Bronchial epithelial cell (primary cell): ENCODE results near the gene METTL25. TPM values are rescaled to one million over a fixed set of nuclear protein-coding genes. Genes with fewer than 3 reads are reported as not detected.

ENCODE experiments used
- DNase-seq: peaks from one replicate; pipeline ENCODE4 v3.0.0-alpha.2; 2010; ENCODE audit warnings: low read depth
- FAIRE-seq: peaks from 2 replicates; lab custom pipeline; 2011; peaks lifted over from hg19 to GRCh38; lab: Jason Lieb, UNC
- H3K27me3 ChIP-seq: 2 replicates; pipeline ENCODE4 v1.5.1; 2011; ENCODE audit warnings: low read length; ENCODE audit not compliant: control insufficient read depth, insufficient read depth
- H3K36me3 ChIP-seq: 2 replicates; pipeline ENCODE4 v1.5.1; 2011; ENCODE audit warnings: low read length; ENCODE audit not compliant: control insufficient read depth, insufficient read depth
- H3K4me3 ChIP-seq: 2 replicates; pipeline ENCODE4 v1.5.1; 2011; ENCODE audit warnings: mild to moderate bottlenecking, low read depth, low read length, control low read depth
- CTCF ChIP-seq: IDR thresholded peaks from 2 replicates; pipeline ENCODE4 v1.5.1; 2011; ENCODE audit warnings: mild to moderate bottlenecking, moderate library complexity, low read length, control low read depth, inconsistent platforms; ENCODE audit not compliant: insufficient read depth, severe bottlenecking
- total RNA-seq: library from RNA; depleted of rRNA; stranded (reverse); fragments of >200 nt; gene quantifications from 2 replicates; pipeline ENCODE4 v1.2.1, GENCODE V29; 2014

The METTL25 gene
- total RNA-seq, 1 donor from 2014 or later, result 4.2 TPM

- no peaks in the 10 kb centered on the region for H3K36me3 ChIP-seq
- H3K27me3 ChIP-seq, result no peaks in the 10 kb centered on the region
- DNase-seq (peak; percentile 46), FAIRE-seq (no peak)
- no peak overlapping the region for H3K4me3 ChIP-seq
- TF ChIP-seq CTCF, result no peak
Observed at GRCh38 chr12:82425241-82425640, 66.9 kb downstream of the METTL25 start.

- H3K36me3 ChIP-seq, result no peaks in the 10 kb centered on the region
- DNase-seq (no peak), FAIRE-seq (no peak)
- no peak overlapping the region for H3K4me3 ChIP-seq
- TF ChIP-seq CTCF, result no peak
- no peaks in the 10 kb centered on the region for H3K27me3 ChIP-seq
Observed at GRCh38 chr12:82426081-82426480, 67.8 kb downstream of the METTL25 start.

- no peak for FAIRE-seq
- TF ChIP-seq CTCF, result no peak
- no peak for DNase-seq
- Histone ChIP-seq H3K4me3 (no peak overlapping the region), H3K27me3 (no peaks in the 10 kb centered on the region), H3K36me3 (no peaks in the 10 kb centered on the region)
Observed at GRCh38 chr12:82426586-82426985, 68.3 kb downstream of the METTL25 start.

GRCh38 chr12:82430541-82431145 lies 72.3 kb downstream of the METTL25 start:
- no peak for TF ChIP-seq CTCF
- no peak for DNase-seq

GRCh38 chr12:82434392-82434911 lies 76.1 kb downstream of the METTL25 start:
- Histone ChIP-seq H3K4me3 (no peak overlapping the region), H3K27me3 (no peaks in the 10 kb centered on the region), H3K36me3 (no peaks in the 10 kb centered on the region)
- DNase-seq, result no peak
- no peak for TF ChIP-seq CTCF
- FAIRE-seq, result no peak

More at GRCh38 chr12:82430541-82431145, 72.3 kb downstream of the METTL25 start:
- FAIRE-seq, result no peak
- Histone ChIP-seq H3K4me3 (no peak overlapping the region), H3K36me3 (no peaks in the 10 kb centered on the region), H3K27me3 (no peaks in the 10 kb centered on the region)

GRCh38 chr12:82436354-82436753 lies 78.0 kb downstream of the METTL25 start:
- FAIRE-seq (no peak), DNase-seq (peak; percentile 30)
- Histone ChIP-seq H3K27me3 (no peaks in the 10 kb centered on the region), H3K36me3 (no peaks in the 10 kb centered on the region), H3K4me3 (no peak overlapping the region)
- no peak for TF ChIP-seq CTCF
